AG20443 (cell line): ENCODE measurements around the gene HLF.
A peak's percentile ranks its signal among the peaks of the same experiment; 100 is the strongest.
"Not testable (repeated sequence)": the region's sequence is repeated elsewhere in the genome, so short reads cannot be mapped to it uniquely, and the experiment has no call there.

ENCODE experiments used
- DNase-seq: peaks from one replicate; pipeline ENCODE4 v3.0.0; 2012; ENCODE audit warnings: low spot score, mixed read lengths

The HLF gene

DNA sequence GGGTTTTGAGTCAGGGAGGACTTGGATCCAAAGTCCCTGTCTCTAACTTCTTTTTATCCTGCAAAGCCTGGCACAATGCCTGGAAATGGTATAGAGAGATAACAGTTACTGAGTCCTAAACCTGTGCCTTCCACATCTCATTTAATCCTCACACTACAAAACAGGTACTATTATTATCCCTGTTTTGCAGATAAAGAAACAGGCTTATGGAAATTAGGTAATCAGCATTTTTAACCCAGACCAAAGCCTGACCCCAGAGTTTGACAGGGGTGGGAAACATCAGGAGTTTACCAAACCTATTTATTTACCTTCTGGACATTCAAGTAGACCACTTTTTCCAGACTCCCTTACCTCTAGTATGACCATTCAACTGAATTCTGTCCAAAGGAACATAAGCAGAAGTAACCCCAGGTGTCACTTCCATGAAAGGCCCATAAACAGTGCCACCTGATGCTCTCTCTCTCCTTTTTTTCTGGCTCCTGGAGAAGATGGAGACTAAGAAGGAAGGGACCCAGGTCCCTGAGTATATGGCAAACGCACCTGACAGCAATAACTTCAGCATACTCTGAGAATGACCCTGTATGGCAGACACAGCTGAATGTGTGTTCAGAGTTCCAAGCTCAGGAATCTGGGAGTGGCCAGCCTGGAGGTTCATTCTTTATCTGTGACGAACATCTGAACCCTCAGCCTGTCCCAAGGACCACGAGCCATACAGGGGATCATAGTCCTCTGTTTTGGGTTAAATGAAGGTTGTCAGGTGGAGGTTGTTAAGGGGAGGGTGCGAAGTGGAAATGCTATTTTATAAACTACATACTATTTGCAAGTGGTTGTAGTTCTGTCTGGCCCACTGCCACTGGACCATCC is 62.7 kb downstream of the HLF start:
- no peak for DNase-seq

DNA sequence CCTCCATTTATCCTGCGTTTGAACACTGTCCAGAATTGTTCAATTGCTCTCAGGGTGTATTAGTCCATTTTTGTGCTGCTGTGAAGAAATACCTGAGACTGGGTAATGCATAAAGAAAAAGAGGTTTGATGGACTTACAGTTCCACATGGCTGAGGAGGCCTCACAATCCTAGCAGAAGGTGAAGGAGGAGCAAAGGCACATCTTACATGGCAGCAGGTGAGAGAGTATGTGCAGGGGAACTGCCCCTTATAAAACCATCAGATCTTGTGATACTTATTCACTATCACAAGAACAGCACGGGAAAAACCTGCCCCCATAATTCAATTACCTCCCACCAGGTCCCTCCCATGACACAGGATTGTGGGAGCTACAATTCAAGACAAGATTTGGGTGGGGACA is 63.8 kb downstream of the HLF start:
- DNase-seq, result not testable (repeated sequence)

DNA sequence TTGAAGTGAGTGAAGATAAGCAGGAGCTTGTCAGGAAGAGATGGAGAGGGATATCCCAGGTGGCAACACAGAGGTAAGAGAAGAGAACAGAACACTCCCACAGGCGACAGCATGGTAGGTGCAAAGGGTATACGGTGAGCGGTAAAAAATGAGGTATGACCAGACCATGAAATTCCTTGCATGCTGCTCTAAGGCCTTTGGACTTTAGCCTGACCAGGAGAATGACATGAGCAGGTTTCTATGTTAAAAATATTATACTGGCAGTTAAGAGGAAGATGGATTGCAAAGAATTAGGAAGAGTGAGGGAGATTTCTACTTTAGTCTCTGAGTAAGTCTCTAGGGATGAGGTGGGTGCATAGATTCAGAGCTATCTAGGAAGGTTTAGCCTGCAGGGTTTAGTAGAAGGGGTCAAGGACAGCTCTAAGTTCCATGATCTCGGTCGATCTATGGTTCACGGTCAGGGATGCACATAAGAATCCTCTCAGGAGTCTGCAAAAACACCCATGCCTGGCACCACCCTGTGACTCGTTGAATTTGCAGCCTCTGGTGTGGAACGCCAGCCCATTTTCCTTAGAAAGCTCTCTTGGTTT is 65.7 kb downstream of the HLF start:
- DNase-seq, result no peak

DNA sequence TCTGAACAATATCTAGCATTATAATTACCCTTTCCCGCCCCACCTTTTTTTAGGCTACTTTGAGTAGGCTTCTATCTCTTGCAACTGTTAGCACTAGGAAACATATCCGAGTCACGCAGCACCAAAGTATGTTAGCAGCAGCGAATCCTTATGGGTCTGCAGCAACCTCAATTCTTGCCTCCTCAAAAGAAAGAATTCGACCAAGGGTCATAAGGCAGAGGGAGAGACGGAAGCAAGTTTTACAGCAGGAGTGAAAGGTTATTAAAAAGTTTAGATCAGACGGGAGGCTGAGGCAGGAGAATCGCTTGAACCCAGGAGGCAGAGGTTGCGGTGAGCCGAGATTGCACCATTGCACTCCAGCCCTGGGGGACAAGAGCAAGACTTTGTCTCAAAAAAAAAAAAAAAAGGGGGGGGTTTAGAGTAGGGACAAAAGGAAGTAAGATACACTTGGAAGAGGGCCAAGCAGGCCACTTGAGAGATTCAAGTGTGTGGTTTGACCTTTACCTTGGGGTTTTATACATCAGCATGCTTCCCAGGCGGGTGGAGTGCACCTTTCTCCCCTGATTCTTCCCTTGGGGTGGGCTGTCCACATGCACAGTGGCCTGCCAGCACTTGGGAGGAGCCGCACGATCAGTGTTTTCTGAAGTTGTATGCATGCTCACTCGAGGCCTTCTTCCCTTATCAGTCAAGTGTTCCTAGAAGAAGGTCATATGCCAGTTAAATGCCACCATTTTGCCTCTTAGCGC is 67.7 kb downstream of the HLF start:
- DNase-seq, result no peak

DNA sequence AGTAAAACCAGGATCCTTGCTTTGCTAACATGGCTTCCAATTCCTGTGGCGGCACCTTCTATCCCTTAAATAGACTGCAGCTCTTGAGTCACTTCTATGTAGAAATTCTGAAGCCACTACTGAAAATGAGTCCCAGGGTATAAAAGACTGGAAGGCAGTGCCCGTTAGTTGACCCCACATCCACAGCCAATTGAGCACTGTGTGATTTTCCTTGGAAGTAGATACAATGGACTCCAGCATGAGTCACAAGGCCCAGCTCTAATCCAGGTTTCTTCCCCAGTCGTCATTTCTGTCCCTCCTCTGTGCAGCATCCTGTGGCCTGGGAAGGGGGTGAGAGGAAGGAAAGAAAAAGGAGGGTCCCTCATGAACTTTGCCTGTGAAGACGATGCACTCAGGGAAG is 69.5 kb downstream of the HLF start:
- peak; percentile 51 for DNase-seq

DNA sequence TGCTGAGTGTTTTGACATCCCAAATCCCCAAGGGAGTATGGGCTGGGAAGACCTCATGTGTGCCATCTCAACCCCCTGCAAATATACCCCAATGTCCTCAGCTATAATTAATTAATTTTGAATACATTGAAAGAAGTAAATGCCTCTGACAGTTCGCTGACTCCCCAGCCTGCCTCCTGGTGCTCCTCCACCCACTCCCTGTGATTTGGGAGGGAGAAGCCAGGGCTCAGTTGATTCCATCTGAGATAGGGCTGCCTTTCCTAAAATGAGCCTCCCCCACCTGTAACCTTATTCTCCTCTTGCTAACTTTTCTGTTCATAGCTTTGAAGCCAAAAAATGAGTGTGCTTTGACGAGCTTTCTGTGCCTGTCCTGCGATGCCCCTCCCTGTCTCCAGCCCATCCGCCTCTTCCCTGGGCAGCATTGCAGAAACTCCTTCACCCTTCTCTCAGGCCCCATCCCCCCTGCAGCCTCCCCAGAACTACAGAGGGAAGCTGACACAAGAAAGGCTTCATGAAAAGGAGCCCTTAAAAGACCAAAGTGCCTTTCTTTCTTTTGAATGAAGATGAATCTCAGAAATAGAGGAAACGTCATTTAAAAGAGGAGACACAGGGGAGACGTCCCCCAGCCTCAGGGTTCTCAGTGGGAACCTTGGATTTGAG is 70.3 kb downstream of the HLF start:
- DNase-seq, result no peak

DNA sequence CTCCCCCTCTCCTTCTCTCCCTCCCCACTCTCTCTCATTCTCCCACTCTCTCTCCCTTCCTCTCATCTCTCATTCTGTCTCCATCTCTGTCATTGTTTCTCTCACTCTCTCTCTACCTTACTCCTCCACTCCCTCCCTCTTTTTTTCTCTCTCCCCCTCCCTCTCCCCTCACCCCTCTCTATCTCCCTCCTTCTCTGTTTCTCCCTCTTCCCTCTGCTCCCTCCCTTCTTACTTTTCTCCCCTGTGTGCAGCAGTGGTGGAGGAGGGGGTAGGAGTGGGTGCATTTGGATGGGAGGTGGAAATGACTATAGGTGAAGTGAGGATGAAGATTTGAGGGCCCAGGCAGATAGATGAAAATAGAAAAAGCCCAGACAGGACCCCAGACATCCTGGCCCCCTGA is 70.9 kb downstream of the HLF start:
- DNase-seq, result no peak

DNA sequence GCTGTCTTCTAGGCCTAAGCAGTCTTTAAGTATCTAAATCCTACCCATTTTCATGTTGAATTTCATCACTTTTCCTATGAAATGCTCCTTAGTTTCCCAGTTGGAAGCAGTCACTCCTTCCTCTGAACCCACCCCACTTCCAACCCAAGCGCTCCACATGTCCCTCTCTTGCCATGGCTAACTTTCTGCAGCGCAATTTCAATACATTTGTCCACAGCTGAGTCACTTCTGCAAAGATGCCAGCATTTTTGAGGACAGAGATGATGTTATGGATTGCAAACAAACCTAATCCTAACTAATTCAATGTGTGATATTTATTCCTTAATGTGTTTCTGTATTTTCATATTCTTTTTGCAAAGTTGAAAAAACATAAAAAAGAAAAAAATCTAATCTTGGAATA is 71.7 kb downstream of the HLF start:
- no peak for DNase-seq

DNA sequence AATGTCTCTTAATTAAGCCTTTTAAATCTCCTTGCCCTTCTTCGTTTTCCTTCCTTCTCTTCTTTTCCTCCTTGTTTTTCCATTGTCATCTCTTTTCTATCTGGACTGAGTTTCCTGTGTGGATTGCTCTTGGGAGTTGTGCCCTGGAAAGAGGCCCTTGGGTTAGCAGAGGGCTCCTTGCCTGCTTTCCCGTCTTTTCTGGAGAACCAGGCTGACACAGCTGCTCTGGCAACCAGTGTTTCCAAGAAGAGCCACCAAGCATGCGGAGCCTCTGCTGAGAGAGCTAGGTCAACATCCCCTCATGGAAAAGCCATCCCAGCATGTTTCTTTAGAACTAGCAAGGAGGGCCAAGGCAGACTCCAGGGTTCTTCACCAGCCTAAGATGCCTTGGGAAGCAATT is 75.4 kb downstream of the HLF start:
- no peak for DNase-seq

DNA sequence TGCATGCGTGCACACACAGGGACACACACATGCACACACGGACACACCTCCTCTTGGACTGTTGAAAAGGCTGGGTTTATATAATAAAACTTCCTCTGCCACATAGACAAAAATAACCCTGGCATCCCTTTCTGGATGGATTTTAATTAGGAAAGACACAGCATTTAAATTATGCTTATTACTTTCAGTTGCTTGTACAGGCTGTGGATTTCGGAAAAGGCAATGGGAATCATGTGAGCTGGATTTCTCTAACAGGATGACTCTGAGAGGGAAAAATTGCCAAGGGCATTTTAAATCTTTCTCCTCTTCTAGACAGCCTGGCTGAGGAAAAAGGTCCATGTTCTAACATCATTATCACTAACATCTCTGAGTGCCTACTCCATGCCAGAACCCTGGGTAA is 75.9 kb downstream of the HLF start:
- DNase-seq, result no peak

DNA sequence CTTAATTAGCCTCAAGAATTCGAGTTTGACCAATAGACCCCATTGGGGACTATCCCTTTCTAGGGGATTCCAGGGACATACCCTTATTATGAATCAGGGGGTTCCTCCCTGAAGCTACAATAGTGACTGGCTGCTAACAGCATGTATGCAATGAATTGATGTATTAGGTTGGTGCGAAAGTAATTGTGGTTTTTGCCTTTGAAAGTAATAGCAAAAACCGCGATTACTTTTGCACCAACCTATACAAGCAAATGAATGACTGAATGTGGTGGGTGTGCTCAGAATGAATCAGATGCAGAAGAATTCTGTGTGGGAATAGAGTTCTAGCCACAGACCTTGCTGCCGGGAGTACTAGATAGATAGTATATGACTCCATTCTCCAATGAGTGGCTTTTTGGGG is 76.7 kb downstream of the HLF start:
- DNase-seq, result peak; percentile 47

DNA sequence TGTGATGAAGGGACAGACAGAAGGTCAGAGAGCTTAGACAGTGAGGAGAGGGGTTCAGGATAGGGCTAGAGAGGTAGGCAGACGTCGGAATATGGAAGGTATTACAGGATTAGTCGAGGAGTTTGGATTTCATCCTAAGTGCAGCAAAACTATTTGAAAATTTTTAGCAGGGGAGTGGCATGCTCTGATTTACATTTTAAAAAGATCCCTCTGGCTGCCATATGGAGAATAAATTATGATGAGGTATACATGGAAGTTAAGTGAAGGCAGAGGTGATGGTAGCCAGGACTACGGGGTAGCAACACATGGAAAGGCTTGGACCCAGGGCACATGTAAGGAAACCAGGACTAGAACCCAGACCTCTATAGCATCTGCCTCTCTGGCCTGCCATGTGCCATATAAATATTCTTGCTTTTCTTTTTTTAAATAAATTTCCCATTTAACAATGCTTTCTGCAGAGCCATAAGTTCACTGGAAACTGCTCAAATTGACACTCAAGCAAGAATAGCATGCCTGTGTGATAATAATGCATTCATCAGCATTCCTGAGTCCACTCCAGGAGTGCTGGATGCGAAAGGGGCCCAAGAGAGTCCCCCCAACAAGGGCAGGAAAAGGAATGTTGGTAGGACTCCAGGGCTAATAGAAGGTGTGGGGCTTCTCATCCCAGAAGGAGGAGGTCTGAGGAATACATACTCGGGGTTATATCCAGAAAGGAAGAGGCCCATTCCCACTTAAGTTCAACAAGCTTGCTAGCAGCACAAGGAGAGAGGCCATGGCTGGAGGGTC is 78.2 kb downstream of the HLF start:
- DNase-seq, result no peak

DNA sequence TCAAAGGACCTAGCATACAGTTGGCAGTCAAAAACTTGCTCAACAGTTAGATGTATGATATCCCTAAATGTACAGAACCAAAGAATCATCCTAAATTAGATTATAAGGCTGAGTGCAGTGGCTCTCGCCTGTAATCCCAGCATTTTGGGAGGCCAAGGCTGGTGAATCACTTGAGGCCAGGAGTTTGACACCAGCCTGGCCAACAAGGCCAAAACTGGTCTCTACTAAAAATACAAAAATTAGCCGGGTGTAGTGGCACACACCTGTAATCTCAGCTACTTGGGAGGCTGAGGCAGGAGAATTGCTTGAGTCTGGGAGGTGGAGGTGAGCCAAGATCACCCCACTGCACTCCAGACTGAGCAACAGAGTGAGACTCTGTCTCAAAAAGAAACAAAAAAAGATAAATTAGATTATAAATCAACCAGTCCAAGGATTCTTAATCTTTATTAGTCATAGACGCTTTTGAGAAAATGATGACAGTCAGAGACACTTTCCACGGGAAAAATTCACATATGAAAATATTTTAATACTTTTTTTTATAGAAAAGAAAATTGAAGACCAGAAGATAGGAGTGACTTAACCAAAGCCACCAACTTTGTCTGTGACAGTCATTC is 79.2 kb downstream of the HLF start:
- no peak for DNase-seq

DNA sequence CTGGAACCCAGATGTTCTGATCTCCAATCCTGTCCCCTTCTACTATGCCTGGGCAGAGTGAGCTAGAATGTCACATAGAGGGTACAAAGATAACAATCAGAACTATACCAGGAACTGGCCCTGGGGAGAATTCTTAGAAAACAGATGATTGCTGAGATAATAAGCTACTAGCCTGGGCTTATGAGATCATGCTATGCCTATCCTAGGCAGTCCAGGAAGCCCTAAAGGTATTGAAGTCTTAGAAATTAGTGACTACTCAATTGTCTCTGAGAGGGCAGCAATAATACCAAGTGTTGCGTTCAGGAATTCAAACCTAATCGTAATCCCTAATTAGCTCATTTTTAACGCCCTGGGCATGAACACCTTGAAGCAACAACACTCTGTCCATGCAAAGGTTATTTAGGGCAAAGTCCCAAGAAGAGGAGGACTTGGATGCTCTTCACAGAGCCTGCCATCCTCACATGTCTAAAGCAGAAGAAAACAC is 79.8 kb downstream of the HLF start:
- no peak for DNase-seq

DNA sequence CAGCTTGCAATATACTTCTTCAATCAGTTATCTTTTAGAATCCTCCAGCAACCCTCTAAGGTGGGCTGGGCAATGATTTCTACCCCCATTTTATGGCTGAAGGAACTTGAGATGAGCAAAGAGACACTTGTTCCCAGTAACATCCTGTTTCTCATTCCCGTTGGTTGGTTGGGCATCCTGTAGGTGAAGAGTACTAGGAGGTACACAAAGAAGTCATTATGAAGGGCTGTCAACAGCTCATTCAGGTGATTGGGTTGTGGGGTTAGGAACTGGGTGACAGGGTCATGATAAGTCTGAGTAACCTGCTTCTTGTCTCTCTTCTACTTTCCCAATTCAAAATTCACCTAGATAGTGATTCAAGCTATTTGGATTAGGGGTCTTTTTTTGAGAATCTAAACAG is 80.4 kb downstream of the HLF start:
- no peak for DNase-seq

DNA sequence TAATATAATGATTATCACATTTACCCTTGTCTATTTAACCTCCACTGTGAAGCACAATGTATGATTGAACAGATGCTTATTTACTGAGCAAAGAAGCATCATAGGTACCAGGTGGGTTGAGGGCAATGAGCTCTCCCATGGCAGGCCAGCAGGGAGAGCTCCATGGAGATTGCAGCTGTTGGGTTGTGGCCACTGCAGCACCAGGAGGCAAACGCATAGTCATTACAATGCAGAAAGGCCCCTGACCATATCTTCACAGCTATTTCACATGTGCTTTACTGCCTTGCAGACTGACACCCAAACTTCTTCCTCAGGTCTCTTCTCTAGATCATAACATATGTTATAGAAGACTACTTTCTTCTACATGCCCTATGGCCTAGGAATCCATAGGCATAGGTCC is 81.9 kb downstream of the HLF start:
- no peak for DNase-seq

DNA sequence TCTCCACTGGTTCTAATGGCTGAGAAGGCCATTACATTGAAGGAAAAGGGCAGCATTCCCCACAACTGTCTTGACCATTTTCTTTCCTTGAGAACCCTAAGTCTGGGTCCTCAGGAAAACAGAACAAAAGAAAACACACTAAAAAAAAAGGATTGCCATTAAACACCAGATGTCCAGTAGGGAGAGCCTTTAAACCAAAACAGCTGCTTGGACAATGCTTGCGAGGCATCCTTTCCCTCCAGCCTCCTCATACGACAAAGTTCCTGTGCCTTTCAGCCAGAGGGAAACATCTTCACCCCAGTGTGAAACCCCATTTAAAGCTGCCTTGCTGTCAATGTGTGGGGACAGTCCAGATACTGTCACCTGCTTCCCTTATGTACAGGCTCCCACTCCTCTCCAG is 82.6 kb downstream of the HLF start:
- DNase-seq, result no peak

DNA sequence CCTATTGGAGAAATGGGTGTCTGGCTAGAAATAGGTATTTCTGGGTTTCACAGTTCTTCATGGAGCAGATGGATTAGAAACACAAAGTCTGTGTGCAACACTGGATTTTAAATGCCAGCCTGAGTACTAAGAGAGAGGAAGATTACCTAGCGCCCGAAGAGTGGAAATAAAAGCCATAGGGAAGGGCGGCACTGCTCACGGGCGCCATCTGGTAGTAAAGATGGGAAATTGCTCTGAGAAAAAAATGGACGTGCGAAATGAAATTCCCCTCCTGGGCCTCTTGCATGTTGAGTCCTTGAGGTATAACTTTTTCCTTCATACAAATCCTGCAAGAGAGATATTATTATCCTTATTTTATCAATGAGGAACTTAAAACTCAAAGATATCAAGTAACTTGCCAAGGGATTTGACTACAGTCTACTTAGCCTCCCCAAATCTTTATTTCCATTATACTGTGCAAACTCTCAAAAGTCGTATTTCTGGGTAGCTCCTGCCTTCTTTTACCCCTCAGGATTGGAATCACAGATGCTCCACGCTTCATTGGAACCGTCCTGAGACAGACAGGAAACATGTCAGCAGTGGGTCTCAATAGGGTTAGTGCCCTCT is 84.1 kb downstream of the HLF start:
- peak; percentile 72 for DNase-seq

DNA sequence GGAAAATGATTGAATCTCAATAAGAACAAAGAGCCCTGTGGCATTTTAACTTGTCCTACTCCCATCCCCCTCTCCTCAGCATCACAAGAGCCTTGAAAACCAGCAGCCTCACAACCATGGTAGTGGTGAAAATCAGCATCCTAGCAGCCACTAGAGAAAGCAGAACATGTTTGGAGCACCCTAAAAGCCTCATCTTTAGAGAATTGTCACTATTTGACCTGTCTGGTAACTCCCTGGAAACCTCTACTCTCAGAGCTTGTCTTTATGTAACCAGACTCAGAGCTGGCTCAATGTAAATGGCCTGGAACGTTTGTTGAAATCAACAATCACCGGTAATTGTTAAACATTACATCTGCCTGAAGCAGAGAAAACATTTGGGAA is 86.1 kb downstream of the HLF start:
- no peak for DNase-seq

DNA sequence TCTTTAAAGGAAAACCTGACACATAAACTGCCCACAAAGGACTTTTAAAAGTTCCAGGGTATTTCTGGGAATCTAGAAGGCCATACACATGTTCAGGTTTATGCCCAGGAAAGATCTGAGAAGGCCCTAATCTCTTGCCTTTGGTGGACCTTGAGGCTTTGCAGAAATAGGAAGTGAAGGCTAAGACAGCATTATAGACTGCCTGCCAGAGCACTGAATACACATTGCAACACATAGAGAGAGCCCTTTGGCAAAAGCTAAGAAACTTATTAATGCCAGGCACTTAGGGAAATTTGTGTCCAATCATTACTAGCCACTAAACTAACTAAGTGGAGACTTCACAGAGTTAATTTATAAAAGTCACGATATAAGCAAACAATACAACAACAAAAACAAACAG is 86.5 kb downstream of the HLF start:
- DNase-seq, result no peak

DNA sequence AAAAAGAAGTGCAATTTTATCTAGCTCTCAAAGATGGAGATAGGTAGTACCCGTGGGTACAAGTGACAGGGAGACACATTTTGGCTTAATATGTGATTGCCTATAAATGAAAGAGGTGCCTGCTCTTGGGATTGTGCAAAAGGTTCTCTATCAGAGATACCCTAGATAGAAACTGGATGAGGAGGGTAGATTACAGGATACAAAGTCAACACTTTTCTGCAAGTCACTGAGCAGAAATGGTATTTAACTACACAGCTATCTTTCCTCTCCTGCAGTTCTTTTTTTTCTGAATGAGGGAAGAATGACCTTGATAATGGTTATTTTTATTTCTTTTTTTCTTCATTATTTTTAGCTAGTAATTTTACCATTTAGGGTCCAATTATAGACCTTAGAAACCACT is 89.2 kb downstream of the HLF start:
- DNase-seq, result no peak
